HepG2 (cell line): ENCODE data around the gene FIS1. TPM values are rescaled to one million over a fixed set of nuclear protein-coding genes. Genes with fewer than 3 reads are reported as not detected.

Experiments used
- ARNT ChIP-seq: fragments of 450-650 bp; IDR thresholded peaks from 2 replicates; pipeline ENCODE4 v1.6.1; 2017
- CBX5 ChIP-seq: sonication (generic); formaldehyde crosslinking; IDR thresholded peaks from 2 replicates; pipeline ENCODE4 v1.4.0; 2020; ENCODE audit warnings: missing genetic modification reagents, borderline replicate concordance
- FOXK1 ChIP-seq: sonication (generic); formaldehyde crosslinking; IDR thresholded peaks from 2 replicates; pipeline ENCODE4 v1.4.0; 2020; ENCODE audit warnings: low read depth, missing genetic modification reagents, borderline replicate concordance
- HNRNPL ChIP-seq: fragments of 200-400 bp; formaldehyde crosslinking; IDR thresholded peaks from 2 replicates; pipeline ENCODE4 v1.6.1; 2017; ENCODE audit warnings: mild to moderate bottlenecking, low read depth, low read length
- LCORL ChIP-seq, 2 experiments: fragments of 450-650 bp in 1 of 2; sonication (generic) in 1 of 2; formaldehyde crosslinking in 1 of 2; IDR thresholded peaks; 2 replicates each; pipeline versions ENCODE4 v1.5.0 to v1.6.1; 2017 to 2020; ENCODE audit warnings: antibody characterized with exemption in 1 of 2, missing genetic modification reagents in 1 of 2
- PAX8 ChIP-seq: sonication (generic); formaldehyde crosslinking; IDR thresholded peaks from 2 replicates; pipeline ENCODE4 v1.8.0; 2022; ENCODE audit warnings: mild to moderate bottlenecking, missing genetic modification reagents, borderline replicate concordance
- RFX3 ChIP-seq: IDR thresholded peaks from 2 replicates; pipeline ENCODE4 v1.6.1; 2016; ENCODE audit warnings: missing biosample characterization, missing genetic modification reagents
- TBX2 ChIP-seq: sonication (generic); formaldehyde crosslinking; IDR thresholded peaks from 2 replicates; pipeline ENCODE4 v1.5.0; 2020; ENCODE audit warnings: missing genetic modification reagents, mild to moderate bottlenecking, borderline replicate concordance
- TCF12 ChIP-seq, 2 experiments: fragments of 450-650 bp in 1 of 2; sonication (generic) in 1 of 2; formaldehyde crosslinking in 1 of 2; IDR thresholded peaks; 2 replicates each; pipeline versions ENCODE4 v1.6.1 to v1.8.0; 2017 to 2022; ENCODE audit warnings: antibody characterized with exemption in 1 of 2, mild to moderate bottlenecking in 1 of 2, missing genetic modification reagents in 1 of 2, moderate library complexity in 1 of 2
- U2AF1 ChIP-seq: fragments of 200-400 bp; formaldehyde crosslinking; optimal IDR thresholded peaks from 2 replicates; pipeline ENCODE3; 2017; ENCODE audit warnings: mild to moderate bottlenecking, low read depth, low read length
- ZBTB7B ChIP-seq: sonication (generic); formaldehyde crosslinking; IDR thresholded peaks from 2 replicates; pipeline ENCODE4 v1.4.0; 2020; ENCODE audit warnings: missing genetic modification reagents
- ZNF331 ChIP-seq: sonication (generic); formaldehyde crosslinking; IDR thresholded peaks from 2 replicates; pipeline ENCODE4 v1.4.0; 2020; ENCODE audit warnings: missing genetic modification reagents
- ZNF543 ChIP-seq: sonication (generic); formaldehyde crosslinking; IDR thresholded peaks from 2 replicates; pipeline ENCODE4 v1.4.0; 2020; ENCODE audit warnings: mild to moderate bottlenecking, missing genetic modification reagents
- ZNF598 ChIP-seq: sonication (generic); formaldehyde crosslinking; IDR thresholded peaks from 2 replicates; pipeline ENCODE4 v1.5.1; 2020; ENCODE audit warnings: mild to moderate bottlenecking, missing genetic modification reagents, borderline replicate concordance
- ZNF772 ChIP-seq: sonication (generic); formaldehyde crosslinking; IDR thresholded peaks from 2 replicates; pipeline ENCODE4 v1.5.0; 2020; ENCODE audit warnings: mild to moderate bottlenecking, missing genetic modification reagents
- ZNF776 ChIP-seq: sonication (generic); formaldehyde crosslinking; IDR thresholded peaks from 2 replicates; pipeline ENCODE4 v1.4.0; 2020; ENCODE audit warnings: mild to moderate bottlenecking, missing genetic modification reagents
- polyA plus RNA-seq, 8 experiments: library from polyadenylated mRNA; depleted of rRNA in 3 of 8; stranded (reverse) in 7 of 8; unstranded in 1 of 8; fragments of >200 nt; fragmentation: Illumina TruSeq in 4 of 8; extraction: Trizol in 4 of 8; gene quantifications; 2 replicates each; pipeline versions ENCODE4 v1.2.1 to v1.2.3, GENCODE V29; 2011 to 2016; ENCODE audit warnings: low read depth in 4 of 8, missing spikeins in 1 of 8, mixed read lengths in 1 of 8; ENCODE audit not compliant: insufficient read depth in 1 of 8
- total RNA-seq, 5 experiments: library from RNA; depleted of rRNA; stranded (reverse); fragments of >200 nt; fragmentation: Illumina TruSeq; extraction: Trizol; gene quantifications; 2 replicates each; pipeline ENCODE4 v1.2.3, GENCODE V29; 2016; ENCODE audit warnings: low read depth in 1 of 5
- TF ChIP-seq, protein P1 (sequence below): sonication (generic); formaldehyde crosslinking; IDR thresholded peaks from 2 replicates; pipeline ENCODE4 v1.4.0; 2020; ENCODE audit warnings: missing genetic modification reagents, borderline replicate concordance
- TF ChIP-seq, protein P2 (sequence below): sonication (generic); formaldehyde crosslinking; IDR thresholded peaks from 2 replicates; pipeline ENCODE4 v1.8.1; 2023; ENCODE audit warnings: mild to moderate bottlenecking, inconsistent platforms, moderate library complexity, missing genetic modification reagents, borderline replicate concordance
- TF ChIP-seq, protein P3 (sequence below): sonication (generic); formaldehyde crosslinking; IDR thresholded peaks from 2 replicates; pipeline ENCODE4 v1.4.0; 2020; ENCODE audit warnings: missing genetic modification reagents
- TF ChIP-seq, protein P4 (sequence below): sonication (generic); formaldehyde crosslinking; IDR thresholded peaks from 2 replicates; pipeline ENCODE4 v1.5.0; 2020; ENCODE audit warnings: missing genetic modification reagents

Gene FIS1
- total and polyA plus RNA-seq, 2 of the 13 experiments (the other 11 are each of a cell fraction or from before 2014, with no cell fraction given), result 97.5 to 101 TPM

DNA sequence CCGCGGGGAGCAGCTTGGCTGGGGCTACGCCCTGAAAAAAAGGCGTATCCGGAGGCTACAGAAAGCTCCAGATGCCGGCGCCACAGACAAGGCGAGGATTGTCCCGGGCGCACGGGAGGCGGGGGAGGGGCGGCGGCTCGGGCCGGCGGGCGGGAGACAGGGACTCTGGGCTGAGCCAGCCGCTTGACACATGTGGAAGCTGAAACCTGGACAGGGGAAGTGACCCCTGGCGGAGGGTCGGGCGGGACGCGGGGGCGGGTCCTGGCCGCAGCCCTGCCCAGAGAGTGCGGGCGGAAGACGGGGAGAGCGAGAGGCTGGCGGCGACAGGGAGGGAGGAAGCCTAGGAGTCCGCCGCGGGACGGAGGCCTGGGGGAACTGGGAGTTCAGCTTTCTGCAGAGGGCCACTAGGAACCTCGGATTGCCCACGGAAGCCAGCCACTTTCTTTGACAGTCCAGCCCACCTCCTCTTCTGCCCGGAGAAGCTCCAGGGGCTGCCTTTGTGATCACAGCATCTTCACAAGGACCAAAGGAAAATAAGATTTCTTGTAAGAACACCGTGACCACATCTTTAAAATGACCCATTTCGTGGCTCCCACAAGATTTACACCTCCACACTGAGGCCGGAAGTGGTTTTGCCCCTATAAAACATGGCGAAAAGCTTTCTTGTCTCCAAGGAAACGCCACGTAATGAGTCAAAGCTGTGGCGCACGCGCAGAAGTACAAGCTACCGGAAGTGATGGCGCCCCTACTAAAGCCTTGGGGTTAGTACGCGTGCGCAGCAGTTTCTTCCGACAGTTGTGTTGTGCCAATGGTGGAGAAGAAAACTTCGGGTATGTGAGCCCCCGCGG lies 27.3 kb downstream of the FIS1 start, which contains the start of the genes PLOD3 and ZNHIT1 (continued):
- TF ChIP-seq, protein P1, sequence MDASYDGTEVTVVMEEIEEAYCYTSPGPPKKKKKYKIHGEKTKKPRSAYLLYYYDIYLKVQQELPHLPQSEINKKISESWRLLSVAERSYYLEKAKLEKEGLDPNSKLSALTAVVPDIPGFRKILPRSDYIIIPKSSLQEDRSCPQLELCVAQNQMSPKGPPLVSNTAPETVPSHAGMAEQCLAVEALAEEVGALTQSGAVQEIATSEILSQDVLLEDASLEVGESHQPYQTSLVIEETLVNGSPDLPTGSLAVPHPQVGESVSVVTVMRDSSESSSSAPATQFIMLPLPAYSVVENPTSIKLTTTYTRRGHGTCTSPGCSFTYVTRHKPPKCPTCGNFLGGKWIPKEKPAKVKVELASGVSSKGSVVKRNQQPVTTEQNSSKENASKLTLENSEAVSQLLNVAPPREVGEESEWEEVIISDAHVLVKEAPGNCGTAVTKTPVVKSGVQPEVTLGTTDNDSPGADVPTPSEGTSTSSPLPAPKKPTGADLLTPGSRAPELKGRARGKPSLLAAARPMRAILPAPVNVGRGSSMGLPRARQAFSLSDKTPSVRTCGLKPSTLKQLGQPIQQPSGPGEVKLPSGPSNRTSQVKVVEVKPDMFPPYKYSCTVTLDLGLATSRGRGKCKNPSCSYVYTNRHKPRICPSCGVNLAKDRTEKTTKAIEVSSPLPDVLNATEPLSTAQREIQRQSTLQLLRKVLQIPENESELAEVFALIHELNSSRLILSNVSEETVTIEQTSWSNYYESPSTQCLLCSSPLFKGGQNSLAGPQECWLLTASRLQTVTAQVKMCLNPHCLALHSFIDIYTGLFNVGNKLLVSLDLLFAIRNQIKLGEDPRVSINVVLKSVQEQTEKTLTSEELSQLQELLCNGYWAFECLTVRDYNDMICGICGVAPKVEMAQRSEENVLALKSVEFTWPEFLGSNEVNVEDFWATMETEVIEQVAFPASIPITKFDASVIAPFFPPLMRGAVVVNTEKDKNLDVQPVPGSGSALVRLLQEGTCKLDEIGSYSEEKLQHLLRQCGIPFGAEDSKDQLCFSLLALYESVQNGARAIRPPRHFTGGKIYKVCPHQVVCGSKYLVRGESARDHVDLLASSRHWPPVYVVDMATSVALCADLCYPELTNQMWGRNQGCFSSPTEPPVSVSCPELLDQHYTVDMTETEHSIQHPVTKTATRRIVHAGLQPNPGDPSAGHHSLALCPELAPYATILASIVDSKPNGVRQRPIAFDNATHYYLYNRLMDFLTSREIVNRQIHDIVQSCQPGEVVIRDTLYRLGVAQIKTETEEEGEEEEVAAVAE (CRISPR knock-in tag), result peak; percentile 71; the same call in 1 of the 2 replicates
- TF ChIP-seq LCORL (IDR thresholded peaks at IDR 0.05), result no peak
- peak; percentile 28; the same call in 1 of the 2 replicates for TF ChIP-seq LCORL (CRISPR knock-in tag; IDR thresholded peaks at IDR 0.05)
- peak; percentile 28; the same call in 1 of the 2 replicates for TF ChIP-seq CBX5 (CRISPR knock-in tag)
- TF ChIP-seq TCF12 (IDR thresholded peaks at IDR 0.05), result no peak
- peak; percentile 70; the same call in 1 of the 2 replicates for TF ChIP-seq TCF12 (CRISPR knock-in tag; IDR thresholded peaks at IDR 0.05)
- no peak for TF ChIP-seq HNRNPL
- TF ChIP-seq ZBTB7B (CRISPR knock-in tag), result no peak; the same call in 1 of the 2 replicates
- peak; percentile 89 for TF ChIP-seq RFX3
- TF ChIP-seq, protein P2, sequence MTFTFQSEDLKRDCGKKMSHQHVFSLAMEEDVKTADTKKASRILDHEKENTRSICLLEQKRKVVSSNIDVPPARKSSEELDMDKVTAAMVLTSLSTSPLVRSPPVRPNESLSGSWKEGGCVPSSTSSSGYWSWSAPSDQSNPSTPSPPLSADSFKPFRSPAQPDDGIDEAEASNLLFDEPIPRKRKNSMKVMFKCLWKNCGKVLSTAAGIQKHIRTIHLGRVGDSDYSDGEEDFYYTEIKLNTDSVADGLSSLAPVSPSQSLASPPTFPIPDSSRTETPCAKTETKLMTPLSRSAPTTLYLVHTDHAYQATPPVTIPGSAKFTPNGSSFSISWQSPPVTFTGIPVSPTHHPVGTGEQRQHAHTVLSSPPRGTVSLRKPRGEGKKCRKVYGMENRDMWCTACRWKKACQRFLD (CRISPR knock-in tag), result peak; percentile 30; the same call in 1 of the 2 replicates
- TF ChIP-seq ZNF776 (CRISPR knock-in tag), result peak; percentile 61; the same call in 1 of the 2 replicates
- no peak for TF ChIP-seq U2AF1
- TF ChIP-seq TBX2, result 0 out of 2 replicates have a peak, but pooled peaks have one; percentile 57
- TF ChIP-seq PAX8, result peak; percentile 57; the same call in 1 of the 2 replicates
- no peak for TF ChIP-seq ZNF543 (CRISPR knock-in tag)
- TF ChIP-seq ZNF772 (CRISPR knock-in tag), result no peak; the same call in 1 of the 2 replicates
- TF ChIP-seq FOXK1 (CRISPR knock-in tag), result peak; percentile 32; the same call in 1 of the 2 replicates
- peak; percentile 65 for TF ChIP-seq ZNF331 (CRISPR knock-in tag)
- TF ChIP-seq ARNT, result 0 out of 2 replicates have a peak, but pooled peaks have one; percentile 55
- no peak for TF ChIP-seq ZNF598
- TF ChIP-seq, protein P3, sequence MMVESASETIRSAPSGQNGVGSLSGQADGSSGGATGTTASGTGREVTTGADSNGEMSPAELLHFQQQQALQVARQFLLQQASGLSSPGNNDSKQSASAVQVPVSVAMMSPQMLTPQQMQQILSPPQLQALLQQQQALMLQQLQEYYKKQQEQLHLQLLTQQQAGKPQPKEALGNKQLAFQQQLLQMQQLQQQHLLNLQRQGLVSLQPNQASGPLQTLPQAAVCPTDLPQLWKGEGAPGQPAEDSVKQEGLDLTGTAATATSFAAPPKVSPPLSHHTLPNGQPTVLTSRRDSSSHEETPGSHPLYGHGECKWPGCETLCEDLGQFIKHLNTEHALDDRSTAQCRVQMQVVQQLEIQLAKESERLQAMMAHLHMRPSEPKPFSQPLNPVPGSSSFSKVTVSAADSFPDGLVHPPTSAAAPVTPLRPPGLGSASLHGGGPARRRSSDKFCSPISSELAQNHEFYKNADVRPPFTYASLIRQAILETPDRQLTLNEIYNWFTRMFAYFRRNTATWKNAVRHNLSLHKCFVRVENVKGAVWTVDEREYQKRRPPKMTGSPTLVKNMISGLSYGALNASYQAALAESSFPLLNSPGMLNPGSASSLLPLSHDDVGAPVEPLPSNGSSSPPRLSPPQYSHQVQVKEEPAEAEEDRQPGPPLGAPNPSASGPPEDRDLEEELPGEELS (CRISPR knock-in tag), result peak; percentile 36; the same call in 1 of the 2 replicates
- TF ChIP-seq, protein P4, sequence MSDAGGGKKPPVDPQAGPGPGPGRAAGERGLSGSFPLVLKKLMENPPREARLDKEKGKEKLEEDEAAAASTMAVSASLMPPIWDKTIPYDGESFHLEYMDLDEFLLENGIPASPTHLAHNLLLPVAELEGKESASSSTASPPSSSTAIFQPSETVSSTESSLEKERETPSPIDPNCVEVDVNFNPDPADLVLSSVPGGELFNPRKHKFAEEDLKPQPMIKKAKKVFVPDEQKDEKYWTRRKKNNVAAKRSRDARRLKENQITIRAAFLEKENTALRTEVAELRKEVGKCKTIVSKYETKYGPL (CRISPR knock-in tag), result no peak
